Measurements from ENCODE around the gene ATP10A. TPM values are rescaled to one million over a fixed set of nuclear protein-coding genes. Genes with fewer than 3 reads are reported as not detected.

The ATP10A gene
- total and polyA plus RNA-seq, 2 of the 8 experiments (the other 6 are each of a cell fraction or from before 2014, with no cell fraction given), result 2.0 to 2.8 TPM

- Histone ChIP-seq H2BK5ac (ENCODE audit: low read depth, low read length) (no peak overlapping the region), H3K36me3 (ENCODE audit: control insufficient read depth in 2 of 4, insufficient read depth in 4 of 4, low read length in 3 of 4) (no peaks in the 10 kb centered on the region), H2AK5ac (ENCODE audit: low read depth, low read length) (no peak overlapping the region), H2BK15ac (ENCODE audit: low read length) (no peak overlapping the region), H3K18ac (ENCODE audit: extremely low read depth, low read length) (no peak overlapping the region), H4K8ac (ENCODE audit: extremely low read depth, insufficient read depth, low read length) (no peak overlapping the region), H3K9me3 (ENCODE audit: insufficient read depth in 2 of 2, low read depth in 1 of 2, low read length in 1 of 2) (no peaks in the 10 kb centered on the region; a peak in 1 of 4 replicates), H3K56ac (replicated peaks; ENCODE audit: insufficient read length, low read depth, low read length) (no peak overlapping the region), H3K79me1 (ENCODE audit: low read depth, low read length) (no peaks in the 10 kb centered on the region), H3K4me2 (ENCODE audit: insufficient read depth in 1 of 2, low read depth in 2 of 2, low read length in 2 of 2) (no peak overlapping the region), H3K23ac (ENCODE audit: insufficient read length) (no peak overlapping the region), H3K79me2 (ENCODE audit: control insufficient read depth in 1 of 2, insufficient read depth in 2 of 2, low read length in 2 of 2) (no peaks in the 10 kb centered on the region), H3K4me1 (replicated peaks in 1 of 4; ENCODE audit: control insufficient read depth in 3 of 4, insufficient read depth in 4 of 4, low read length in 3 of 4) (no peaks in the 10 kb centered on the region), H2AFZ (ENCODE audit: low read length) (no peak overlapping the region), H2BK120ac (replicated peaks; ENCODE audit: low read depth, low read length) (no peak overlapping the region), H3K23me2 (ENCODE audit: low read depth, low read length) (no peaks in the 10 kb centered on the region), H4K91ac (replicated peaks; ENCODE audit: insufficient read length, low read length) (no peak overlapping the region), H3K14ac (ENCODE audit: insufficient read length) (no peak overlapping the region), H3K4ac (replicated peaks; ENCODE audit: insufficient read length, low read depth, low read length) (no peak overlapping the region), H2BK12ac (ENCODE audit: low read depth, low read length) (no peak overlapping the region), H4K20me1 (replicated peaks in 1 of 2; ENCODE audit: control insufficient read depth in 1 of 2, insufficient read depth in 2 of 2, low read length in 2 of 2) (no peaks in the 10 kb centered on the region), H3K27ac (ENCODE audit: low read depth, low read length) (no peak overlapping the region), H4K5ac (ENCODE audit: insufficient read length, low read depth, low read length) (no peak overlapping the region), H3K27me3 (replicated peaks in 1 of 4; ENCODE audit: control insufficient read depth in 3 of 4, extremely low read depth in 1 of 4, insufficient read depth in 3 of 4, low read length in 3 of 4) (no peaks in the 10 kb centered on the region), H2BK20ac (ENCODE audit: low read length) (no peak overlapping the region), H3K9ac (replicated peaks in 1 of 4; ENCODE audit: extremely low read depth in 1 of 4, low read depth in 3 of 4, low read length in 3 of 4) (no peak overlapping the region), H3K4me3 (ENCODE audit: extremely low read depth in 1 of 4, insufficient read depth in 2 of 4, low read depth in 3 of 4, low read length in 4 of 4) (no peak overlapping the region)
- TF ChIP-seq EP300 (IDR thresholded peaks at IDR 0.05; ENCODE audit: borderline replicate concordance in 1 of 2, low read depth in 2 of 2, low read length in 2 of 2), result no peak
- TF ChIP-seq SP2 (IDR thresholded peaks at IDR 0.05; ENCODE audit: low read length), result no peak
- TF ChIP-seq POLR2A (IDR thresholded peaks at IDR 0.05; ENCODE audit: control extremely low read depth in 1 of 2, low read depth in 2 of 2, low read length in 2 of 2), result no peak
- TF ChIP-seq BACH1 (IDR thresholded peaks at IDR 0.05; ENCODE audit: low read length), result no peak
- no peak for TF ChIP-seq FOSL1 (IDR thresholded peaks at IDR 0.05; ENCODE audit: insufficient read depth, low read depth, low read length)
- no peak for TF ChIP-seq TEAD4 (IDR thresholded peaks at IDR 0.05; ENCODE audit: low read depth, low read length)
- no peak for TF ChIP-seq ZNF274 (IDR thresholded peaks at IDR 0.05; ENCODE audit: borderline replicate concordance, extremely low read depth, low read length)
- no peak for TF ChIP-seq RXRA (IDR thresholded peaks at IDR 0.05; ENCODE audit: insufficient read depth, low read depth, low read length)
- TF ChIP-seq CBX8 (IDR thresholded peaks at IDR 0.05; ENCODE audit: borderline replicate concordance, low read depth, low read length), result no peak
- no peak for TF ChIP-seq TAF7 (optimal IDR thresholded peaks at IDR 0.05; ENCODE audit: borderline replicate concordance, low read depth, low read length)
- POLR2A ChIA-PET (ENCODE audit: partially characterized antibody), result no interaction called here
- WGBS, 2 experiments (ENCODE audit: extremely low coverage in 1 of 2, insufficient coverage in 1 of 2, insufficient read length in 1 of 2, insufficient replicate concordance in 2 of 2, low coverage in 1 of 2, low lambda C conversion rate in 2 of 2, missing lambda C conversion rate in 1 of 2), result 86% methylated on average over 5 of the region's 6 CpGs; no CpG with 5 or more reads in 1 of the 2 experiments
- DNase-seq (ENCODE audit: low read depth in 1 of 2, low spot score in 2 of 2) (no peak), FAIRE-seq (no peak)
- CTCF ChIA-PET (ENCODE audit: partially characterized antibody), result interaction anchor here (0.8 to 1.4 kb wide), 2 partner anchors 23 to 43 kb away, joined by 3 to 4 read pairs; no protein-coding TSS in a partner anchor
Measured at GRCh38 chr15:25732191-25732590, 130.9 kb downstream of the ATP10A start.

All from H1 (cell line).